NCI-H2227 (cell line): ENCODE measurements around the gene SHLD1.
"Not testable (repeated sequence)": the region's sequence is repeated elsewhere in the genome, so short reads cannot be mapped to it uniquely, and the experiment has no call there.

Experiments used
- DNase-seq: peaks from one replicate; lab custom pipeline; 2025; ENCODE audit not compliant: unreplicated experiment; lab: John Stamatoyannopoulos, UW

Gene SHLD1

GRCh38 chr20:5735845-5736510 lies 14.2 kb upstream of the SHLD1 start:
- no peak for DNase-seq

GRCh38 chr20:5737619-5737953 lies 12.6 kb upstream of the SHLD1 start:
- DNase-seq: no peak

- no peak for DNase-seq
These were observed 12.2 kb upstream of the SHLD1 start for GRCh38 chr20:5737966-5738365.

DNA sequence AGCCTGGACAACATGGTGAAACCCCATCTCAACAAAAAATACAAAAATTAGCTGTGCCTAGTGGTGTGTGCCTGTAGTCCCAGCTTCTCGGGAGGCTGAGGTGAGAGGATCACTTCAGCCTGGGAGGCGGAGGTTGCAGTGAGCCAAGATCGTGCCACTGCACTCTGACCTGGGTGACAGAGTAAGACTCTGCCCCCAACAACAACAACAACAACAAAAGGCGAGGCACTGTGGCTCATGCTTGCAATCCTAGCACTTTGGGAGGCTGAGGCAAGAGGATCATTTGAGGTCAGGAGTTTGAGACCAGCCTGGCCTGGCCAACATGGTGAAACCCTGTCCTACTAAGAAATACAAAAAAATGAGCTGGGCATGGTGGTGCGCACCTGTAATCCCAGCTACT lies 9.6 kb upstream of the SHLD1 start:
- DNase-seq: not testable (repeated sequence)

- DNase-seq: peak; percentile 21
These were observed 9.1 kb upstream of the SHLD1 start for GRCh38 chr20:5741089-5741488.

GRCh38 chr20:5742041-5742440 lies 8.2 kb upstream of the SHLD1 start:
- DNase-seq: no peak

DNA sequence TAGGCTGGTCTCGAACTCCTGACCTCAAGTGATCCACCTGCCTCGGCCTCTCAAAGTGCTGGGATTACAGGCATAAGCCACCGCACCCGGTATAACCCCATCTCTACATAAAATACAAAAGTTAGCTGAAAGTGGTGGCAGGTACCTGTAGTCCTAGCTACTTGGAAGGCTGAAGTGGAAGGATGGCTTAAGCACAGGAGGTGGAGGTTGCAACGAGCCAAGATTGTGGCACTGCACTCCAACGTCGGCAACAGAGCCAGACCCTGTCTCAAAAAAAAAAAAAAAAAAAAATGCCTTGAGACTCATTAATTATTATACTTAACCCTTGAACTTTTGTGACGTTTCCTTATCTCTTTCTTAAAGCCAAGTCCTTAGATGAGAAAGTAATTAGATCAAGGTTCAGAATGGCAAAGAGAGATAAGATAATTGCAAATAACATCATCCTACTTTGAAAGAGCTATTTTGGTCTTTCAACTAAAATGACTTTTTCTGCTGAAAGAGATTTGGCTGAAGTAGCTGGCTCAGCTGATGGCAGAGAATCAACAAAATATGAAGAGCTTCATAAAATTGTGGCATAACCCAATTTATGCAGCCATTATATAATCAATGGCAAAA lies 4.7 kb upstream of the SHLD1 start:
- no peak for DNase-seq

DNA sequence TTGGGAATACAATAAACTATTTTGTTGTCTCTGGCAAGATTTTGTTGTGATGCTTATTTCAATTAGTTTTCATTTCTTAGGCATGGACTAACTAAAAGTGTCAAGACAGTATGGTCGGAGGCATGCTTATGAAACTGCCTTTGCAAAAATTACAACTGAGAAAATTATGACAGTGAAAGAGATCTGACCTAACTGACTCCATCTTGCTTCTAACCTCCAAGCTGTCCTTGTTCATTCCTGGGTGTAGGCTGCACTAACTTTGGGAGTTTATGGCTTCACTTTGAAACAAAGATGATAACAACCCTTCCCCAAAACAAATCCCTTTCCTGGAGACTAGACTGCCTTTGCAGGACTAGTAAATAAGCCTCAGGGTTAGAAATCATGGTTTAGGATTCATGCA lies 4.1 kb upstream of the SHLD1 start:
- DNase-seq: no peak

DNA sequence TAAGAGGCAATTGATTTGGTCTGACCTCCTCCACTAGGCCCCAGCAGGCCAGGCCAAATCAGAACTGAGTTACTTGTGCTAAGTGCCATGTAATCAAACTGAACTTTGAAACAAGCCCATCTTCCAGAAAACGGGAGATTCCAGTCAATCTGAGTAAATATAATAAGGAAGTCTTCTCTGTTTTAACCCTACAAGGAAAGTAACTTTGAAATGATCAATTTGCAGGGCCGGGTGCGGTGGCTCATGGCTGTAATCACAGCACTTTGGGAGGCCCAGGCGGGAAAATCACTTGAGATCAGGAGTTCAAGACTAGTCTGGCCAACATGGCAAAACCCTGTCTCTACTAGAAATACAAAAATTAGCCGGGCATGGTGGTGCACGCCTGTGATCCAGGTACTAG lies 2.0 kb upstream of the SHLD1 start:
- DNase-seq: no peak

GRCh38 chr20:5749512-5749951 lies 669 bp upstream of the SHLD1 start:
- DNase-seq: not testable (repeated sequence)

- DNase-seq: no peak
These were observed 1.7 kb downstream of the SHLD1 start for GRCh38 chr20:5751856-5752255.

DNA sequence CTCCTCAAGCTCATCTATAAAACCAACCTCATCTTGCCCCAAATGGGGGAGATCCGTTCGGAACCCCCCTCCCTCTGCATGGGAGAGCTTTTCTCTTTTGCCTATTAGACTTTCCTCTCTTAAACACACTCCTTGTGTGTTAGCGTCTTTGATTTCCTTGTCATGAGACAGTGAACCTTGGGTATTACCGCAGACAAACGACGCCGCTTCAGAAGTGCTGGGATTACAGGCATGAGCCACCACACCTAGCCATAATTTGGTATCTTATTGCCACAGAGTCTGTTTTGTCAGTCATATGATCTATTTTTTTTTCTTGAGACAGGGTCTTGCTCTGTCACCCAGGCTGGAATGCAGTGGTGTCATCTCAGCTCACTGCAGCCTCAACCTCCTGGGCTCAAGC lies 3.6 kb downstream of the SHLD1 start:
- DNase-seq: no peak

- DNase-seq: no peak
These were observed 7.7 kb downstream of the SHLD1 start for GRCh38 chr20:5757949-5758348.

- no peak for DNase-seq
These were observed 16.0 kb downstream of the SHLD1 start for GRCh38 chr20:5766085-5766764.

DNA sequence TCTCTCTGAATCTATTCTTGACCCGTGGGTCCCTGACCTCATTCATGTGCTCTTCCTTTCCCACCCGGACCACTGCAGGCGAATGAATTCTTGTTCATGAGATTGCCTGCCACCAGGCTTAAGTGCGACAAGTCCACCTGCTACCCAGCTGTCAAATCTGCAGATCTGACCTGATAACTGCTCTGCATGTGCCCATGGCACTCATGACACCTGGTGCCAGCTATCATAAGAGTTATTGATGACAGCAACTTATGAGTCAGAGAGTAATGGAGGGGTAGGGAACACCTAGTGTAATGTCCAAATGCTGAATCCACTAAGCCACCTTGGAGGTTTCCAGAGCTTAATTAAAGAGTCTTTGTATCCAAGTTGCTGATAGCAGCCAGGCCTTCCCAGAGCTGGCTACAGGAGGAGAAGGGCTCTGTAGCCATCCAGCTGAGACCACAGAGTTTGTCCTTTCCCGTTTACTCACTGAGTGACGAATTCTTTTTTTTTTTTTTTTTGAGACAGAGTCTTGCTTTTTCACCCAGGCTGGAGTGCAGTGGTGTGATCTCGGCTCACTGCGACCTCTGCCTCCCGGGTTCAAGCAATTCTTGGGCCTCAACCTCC lies 17.4 kb downstream of the SHLD1 start:
- DNase-seq: no peak

GRCh38 chr20:5770231-5770986 lies 20.2 kb downstream of the SHLD1 start:
- DNase-seq: no peak

- no peak for DNase-seq
These were observed 20.8 kb downstream of the SHLD1 start for GRCh38 chr20:5770987-5771318.

GRCh38 chr20:5772704-5773103 lies 22.5 kb downstream of the SHLD1 start:
- no peak for DNase-seq

- DNase-seq: no peak
These were observed 23.4 kb downstream of the SHLD1 start for GRCh38 chr20:5773589-5773988.

GRCh38 chr20:5776077-5776476 lies 25.9 kb downstream of the SHLD1 start:
- no peak for DNase-seq

- no peak for DNase-seq
These were observed 29.1 kb downstream of the SHLD1 start for GRCh38 chr20:5779071-5779900.
